Sigmoid colon (tissue), 4 donors: Measurements from ENCODE around the gene BCAS3.

ENCODE experiments used
- CTCF ChIP-seq, 4 experiments: fragments of 450-650 bp in 3 of 4; fragments of 200-600 bp in 1 of 4; IDR thresholded peaks; one replicate each; pipeline ENCODE4 v1.5.1; 2016 to 2019; ENCODE audit warnings: antibody characterized with exemption in 4 of 4, mild to moderate bottlenecking in 3 of 4, moderate library complexity in 2 of 4
- EP300 ChIP-seq, 4 donors: sonication (generic); formaldehyde crosslinking; IDR thresholded peaks; one replicate each; pipeline ENCODE4 v1.6.1; 2017; ENCODE audit warnings: antibody characterized with exemption in 4 of 4
- POLR2A ChIP-seq, 2 donors: fragments of 450-650 bp; IDR thresholded peaks; one replicate each; pipeline ENCODE4 v1.6.1; 2016; ENCODE audit warnings: antibody characterized with exemption in 2 of 2, mild to moderate bottlenecking in 2 of 2, moderate library complexity in 2 of 2

DNA sequence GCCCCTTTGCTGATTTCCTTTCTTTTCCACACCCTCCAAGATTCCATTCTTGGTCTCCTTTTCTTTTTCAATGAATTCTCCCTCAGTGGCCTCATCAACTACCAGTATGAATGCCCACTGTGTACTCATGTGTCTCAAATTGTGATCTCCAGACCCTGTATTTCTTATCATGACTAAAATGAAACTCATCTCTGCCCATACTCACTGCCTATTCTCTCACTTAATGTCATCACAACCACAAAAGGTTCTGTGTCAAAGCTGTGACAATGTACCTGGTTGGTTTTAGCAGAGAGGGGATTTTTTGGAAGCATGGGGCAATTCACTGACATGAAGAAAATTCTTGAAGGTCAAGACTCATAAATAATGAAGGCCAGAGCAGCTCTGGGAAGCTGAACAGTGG lies 763.0 kb downstream of the BCAS3 start:
- TF ChIP-seq CTCF (IDR thresholded peaks at IDR 0.05) (no peak), POLR2A (IDR thresholded peaks at IDR 0.05) (no peak), EP300 (IDR thresholded peaks at IDR 0.05) (no peak)
